MCF 10A (cell line): ENCODE data around the gene ZNF552. TPM values are rescaled to one million over a fixed set of nuclear protein-coding genes. Genes with fewer than 3 reads are reported as not detected.

Experiments used
- BruUV-seq: library from RNA; stranded (reverse); fragments of 400-500 nt; replicated peaks from 2 replicates; lab custom pipeline; 2021; lab: Mats Ljungman, UMichigan
- CTCF ChIA-PET: fragments of 300-600 bp; sonication (Branson Sonifier 250); formaldehyde crosslinking; extraction: SDS; loops from one replicate; lab custom pipeline; 2021; ENCODE audit warnings: antibody characterized with exemption, inconsistent platforms; lab: Yijun Ruan, JAX
- POLR2A ChIA-PET: fragments of 300-600, 350-650 bp; sonication (Branson Sonifier 250); formaldehyde crosslinking; extraction: SDS; loops from one replicate; lab custom pipeline; 2020; ENCODE audit warnings: antibody characterized with exemption, inconsistent platforms; lab: Yijun Ruan, JAX
- DNase-seq: peaks from one replicate; pipeline ENCODE4 v3.0.0-alpha.2; 2018; ENCODE audit not compliant: unreplicated experiment
- H3K27ac Mint-ChIP-seq: one replicate; pipeline ENCODE4 v1.8.0; 2022; ENCODE audit warnings: mild to moderate bottlenecking, low read depth, mixed read lengths; ENCODE audit not compliant: unreplicated experiment
- H3K27me3 Mint-ChIP-seq: one replicate; pipeline ENCODE4 v1.8.0; 2022; ENCODE audit warnings: mixed read lengths; ENCODE audit not compliant: insufficient read depth, unreplicated experiment
- H3K36me3 Mint-ChIP-seq: one replicate; pipeline ENCODE4 v1.8.0; 2022; ENCODE audit warnings: mild to moderate bottlenecking, moderate library complexity, mixed read lengths; ENCODE audit not compliant: insufficient read depth, unreplicated experiment
- H3K4me1 Mint-ChIP-seq: one replicate; pipeline ENCODE4 v1.8.0; 2022; ENCODE audit warnings: mixed read lengths; ENCODE audit not compliant: insufficient read depth, unreplicated experiment
- H3K4me3 Mint-ChIP-seq: one replicate; pipeline ENCODE4 v1.8.0; 2022; ENCODE audit warnings: mild to moderate bottlenecking, moderate library complexity, mixed read lengths; ENCODE audit not compliant: unreplicated experiment
- H3K9me3 Mint-ChIP-seq: one replicate; pipeline ENCODE4 v1.8.0; 2022; ENCODE audit warnings: mixed read lengths; ENCODE audit not compliant: unreplicated experiment
- CTCF ChIP-seq: fragments of 200-600 bp; IDR thresholded peaks from one replicate; pipeline ENCODE4 v1.8.0; 2022; ENCODE audit warnings: antibody characterized with exemption, mild to moderate bottlenecking; ENCODE audit not compliant: unreplicated experiment
- intact Hi-C: fragments of 100-400 bp; cut with micrococcal nuclease; formaldehyde crosslinking; loops from 2 replicates; pipeline ENCODE4 v1.14.1; 2022
- total RNA-seq: library from RNA; stranded (reverse); gene quantifications from 2 replicates; pipeline ENCODE4 v1.2.3, GENCODE V29; 2022

ZNF552 gene
- total RNA-seq, 1 experiment from 2014 or later = 5.6 TPM

DNA sequence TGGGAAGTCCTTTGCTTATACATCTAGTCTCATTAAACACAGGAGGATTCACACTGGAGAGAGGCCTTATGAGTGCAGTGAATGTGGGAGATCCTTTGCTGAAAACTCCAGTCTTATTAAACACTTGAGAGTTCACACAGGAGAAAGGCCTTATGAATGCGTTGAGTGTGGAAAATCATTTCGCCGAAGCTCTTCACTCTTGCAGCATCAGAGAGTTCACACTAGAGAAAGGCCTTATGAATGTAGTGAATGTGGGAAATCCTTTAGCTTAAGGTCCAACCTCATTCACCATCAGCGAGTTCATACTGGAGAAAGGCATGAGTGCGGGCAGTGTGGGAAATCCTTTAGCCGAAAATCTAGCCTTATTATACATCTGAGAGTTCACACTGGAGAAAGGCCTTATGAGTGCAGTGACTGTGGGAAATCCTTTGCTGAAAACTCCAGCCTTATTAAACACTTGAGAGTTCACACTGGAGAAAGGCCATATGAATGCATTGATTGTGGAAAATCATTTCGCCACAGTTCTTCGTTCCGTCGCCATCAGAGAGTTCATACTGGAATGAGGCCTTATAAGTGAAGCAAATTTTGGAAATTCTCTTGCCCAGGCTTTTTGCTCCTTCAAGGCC, 35.4 kb downstream of the ZNF552 start:
- DNase-seq = no peak
- TF ChIP-seq CTCF = no peak
- H3K27me3 Mint-ChIP-seq = no peaks in the 10 kb centered on the region
- H3K9me3 Mint-ChIP-seq = peaks cover 38% of the 10 kb centered on the region
- H3K27ac Mint-ChIP-seq = no peak overlapping the region
- peaks cover 89% of the 10 kb centered on the region for H3K36me3 Mint-ChIP-seq
- ChIA-PET POLR2A (interaction anchor here (0.6 kb wide), 2 partner anchors 96 to 291 kb away, joined by 3 read pairs; no protein-coding TSS in a partner anchor), CTCF (interaction anchor here (0.6 kb wide), 1 partner anchor 9 kb away, joined by 3 read pairs; no protein-coding TSS in a partner anchor)
- no peaks in the 10 kb centered on the region for H3K4me1 Mint-ChIP-seq
- intact Hi-C loops = no loop called here
- no peak overlapping the region for H3K4me3 Mint-ChIP-seq
- BruUV-seq = no TSS peak

DNA sequence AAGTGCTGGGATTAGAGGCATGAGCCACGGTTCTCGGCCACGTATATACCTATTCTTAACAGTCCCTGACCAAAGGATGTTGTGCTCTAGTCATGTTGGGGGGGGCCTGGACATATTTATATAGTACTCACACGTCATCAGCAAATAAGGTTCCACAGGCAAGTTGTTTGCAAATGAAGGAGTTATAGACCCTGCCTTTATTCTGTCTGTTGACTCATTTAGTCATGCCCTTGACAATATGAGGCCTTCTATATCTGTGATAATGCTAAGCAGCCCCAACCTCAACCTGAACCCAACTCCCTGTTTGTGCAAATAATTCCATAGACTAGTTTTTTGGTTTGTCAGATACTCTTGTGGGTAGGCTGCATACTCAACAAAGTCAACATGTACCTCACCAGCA, 36.4 kb downstream of the ZNF552 start:
- peaks cover 38% of the 10 kb centered on the region for H3K9me3 Mint-ChIP-seq
- CTCF ChIA-PET = no interaction called here

DNA sequence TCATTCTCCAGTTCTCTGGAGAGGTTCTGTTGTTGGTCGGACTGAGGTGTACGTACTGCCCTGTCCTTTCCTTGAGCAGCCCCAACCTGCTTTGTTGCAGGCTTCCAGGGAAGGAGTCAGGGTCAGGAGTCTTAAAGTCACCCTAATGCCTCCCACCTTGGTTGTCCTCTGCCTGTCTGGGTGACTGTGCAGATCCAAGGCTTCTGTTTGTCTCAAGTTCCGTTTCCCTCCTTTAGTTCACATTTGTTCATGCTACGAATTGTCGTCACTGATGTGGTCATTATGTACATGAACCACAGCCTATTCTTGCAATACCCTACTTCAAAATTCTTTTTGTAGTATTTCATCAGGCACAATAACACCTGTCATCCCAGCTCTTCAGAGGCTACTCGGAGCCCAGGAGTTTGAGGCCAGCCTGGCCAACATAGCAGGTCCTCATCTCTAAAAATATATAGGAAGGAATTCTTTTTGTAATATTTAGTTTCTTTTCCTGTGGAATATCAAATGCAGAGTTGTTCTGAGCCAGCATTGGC, 37.9 kb downstream of the ZNF552 start:
- no peak for TF ChIP-seq CTCF
- H3K4me3 Mint-ChIP-seq = no peak overlapping the region
- BruUV-seq = no TSS peak
- H3K9me3 Mint-ChIP-seq = peaks cover 38% of the 10 kb centered on the region
- ChIA-PET CTCF (no interaction called here), POLR2A (no interaction called here)
- no peaks in the 10 kb centered on the region for H3K4me1 Mint-ChIP-seq
- H3K27me3 Mint-ChIP-seq = no peaks in the 10 kb centered on the region
- H3K27ac Mint-ChIP-seq = no peak overlapping the region
- DNase-seq = no peak
- intact Hi-C loops = no loop called here
- peaks cover 93% of the 10 kb centered on the region for H3K36me3 Mint-ChIP-seq

More for the DNA sequence above, 36.4 kb downstream of the ZNF552 start:
- H3K4me1 Mint-ChIP-seq = no peaks in the 10 kb centered on the region
- POLR2A ChIA-PET = no interaction called here
- no peak for TF ChIP-seq CTCF
- H3K27me3 Mint-ChIP-seq = no peaks in the 10 kb centered on the region
- H3K4me3 Mint-ChIP-seq = no peak overlapping the region
- peaks cover 93% of the 10 kb centered on the region for H3K36me3 Mint-ChIP-seq
- no TSS peak for BruUV-seq
- no peak overlapping the region for H3K27ac Mint-ChIP-seq
- DNase-seq = no peak
- intact Hi-C loops = no loop called here

- POLR2A ChIA-PET = interaction anchor here (0.6 kb wide), 1 partner anchor 173 kb away, joined by 3 read pairs; no protein-coding TSS in a partner anchor
- Mint-ChIP-seq H3K4me1 (peaks cover 10% of the 10 kb centered on the region), H3K9me3 (peaks cover 13% of the 10 kb centered on the region), H3K27me3 (no peaks in the 10 kb centered on the region), H3K36me3 (peaks cover 80% of the 10 kb centered on the region), H3K27ac (no peak overlapping the region), H3K4me3 (no peak overlapping the region)
- intact Hi-C loops = no loop called here
- CTCF ChIA-PET = interaction anchor here (0.6 kb wide), 1 partner anchor 1440 kb away, joined by 3 read pairs; no protein-coding TSS in a partner anchor
- no peak for TF ChIP-seq CTCF
- no peak for DNase-seq
- no TSS peak for BruUV-seq
Measured at GRCh38 chr19:57773488-57773887, 41.2 kb downstream of the ZNF552 start.
